ENCODE measurements around the gene PANK4.

DNA sequence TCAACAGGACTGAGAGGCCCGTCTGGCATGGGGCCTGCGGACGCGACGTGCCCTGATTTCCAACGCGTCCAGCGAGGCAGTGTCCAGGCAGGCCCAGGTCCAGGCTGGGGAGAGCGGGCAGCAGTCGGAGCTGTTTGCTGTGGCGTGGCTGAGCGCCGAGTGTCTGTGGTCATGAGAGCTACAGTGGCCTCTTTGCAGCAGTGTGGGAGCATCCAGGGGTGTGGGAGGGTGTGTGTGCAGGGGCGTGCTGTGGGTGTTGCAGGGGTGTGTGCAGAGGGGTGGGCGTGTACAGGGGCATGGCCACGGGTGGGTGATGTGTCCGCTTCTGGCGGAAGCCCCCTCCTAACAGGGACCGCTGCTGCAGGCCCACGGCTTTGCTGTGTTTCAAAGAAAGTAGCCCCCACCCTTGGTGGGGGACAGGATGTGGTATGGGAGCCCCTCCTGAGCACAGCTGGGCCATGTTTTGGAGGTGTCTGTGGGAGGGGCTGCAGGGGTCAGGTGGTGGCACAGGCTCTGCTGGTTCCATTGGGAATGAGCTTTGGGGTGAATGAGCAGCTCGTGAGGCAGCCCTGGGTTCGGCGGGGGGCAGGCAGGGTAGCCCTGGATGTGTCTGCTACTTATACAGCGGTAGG, 32.6 kb downstream of the PANK4 start:
- TF ChIP-seq, protein P1, sequence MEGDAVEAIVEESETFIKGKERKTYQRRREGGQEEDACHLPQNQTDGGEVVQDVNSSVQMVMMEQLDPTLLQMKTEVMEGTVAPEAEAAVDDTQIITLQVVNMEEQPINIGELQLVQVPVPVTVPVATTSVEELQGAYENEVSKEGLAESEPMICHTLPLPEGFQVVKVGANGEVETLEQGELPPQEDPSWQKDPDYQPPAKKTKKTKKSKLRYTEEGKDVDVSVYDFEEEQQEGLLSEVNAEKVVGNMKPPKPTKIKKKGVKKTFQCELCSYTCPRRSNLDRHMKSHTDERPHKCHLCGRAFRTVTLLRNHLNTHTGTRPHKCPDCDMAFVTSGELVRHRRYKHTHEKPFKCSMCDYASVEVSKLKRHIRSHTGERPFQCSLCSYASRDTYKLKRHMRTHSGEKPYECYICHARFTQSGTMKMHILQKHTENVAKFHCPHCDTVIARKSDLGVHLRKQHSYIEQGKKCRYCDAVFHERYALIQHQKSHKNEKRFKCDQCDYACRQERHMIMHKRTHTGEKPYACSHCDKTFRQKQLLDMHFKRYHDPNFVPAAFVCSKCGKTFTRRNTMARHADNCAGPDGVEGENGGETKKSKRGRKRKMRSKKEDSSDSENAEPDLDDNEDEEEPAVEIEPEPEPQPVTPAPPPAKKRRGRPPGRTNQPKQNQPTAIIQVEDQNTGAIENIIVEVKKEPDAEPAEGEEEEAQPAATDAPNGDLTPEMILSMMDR (IDR thresholded peaks at IDR 0.05; ENCODE audit: low read depth, low read length, poor library complexity, severe bottlenecking): no peak
- TF ChIP-seq EZH2phosphoT487 (IDR thresholded peaks at IDR 0.05; ENCODE audit: borderline replicate concordance, low read length): no peak

Measured in DOHH2 (cell line).